ENCODE data around the gene UROC1. TPM values are rescaled to one million over a fixed set of nuclear protein-coding genes. Genes with fewer than 3 reads are reported as not detected.
A peak's percentile ranks its signal among the peaks of the same experiment; 100 is the strongest.

Gene UROC1
- total and polyA plus RNA-seq, 2 of the 13 experiments (the other 11 are each of a cell fraction or from before 2014, with no cell fraction given) = 0.71 to 1.3 TPM

DNA sequence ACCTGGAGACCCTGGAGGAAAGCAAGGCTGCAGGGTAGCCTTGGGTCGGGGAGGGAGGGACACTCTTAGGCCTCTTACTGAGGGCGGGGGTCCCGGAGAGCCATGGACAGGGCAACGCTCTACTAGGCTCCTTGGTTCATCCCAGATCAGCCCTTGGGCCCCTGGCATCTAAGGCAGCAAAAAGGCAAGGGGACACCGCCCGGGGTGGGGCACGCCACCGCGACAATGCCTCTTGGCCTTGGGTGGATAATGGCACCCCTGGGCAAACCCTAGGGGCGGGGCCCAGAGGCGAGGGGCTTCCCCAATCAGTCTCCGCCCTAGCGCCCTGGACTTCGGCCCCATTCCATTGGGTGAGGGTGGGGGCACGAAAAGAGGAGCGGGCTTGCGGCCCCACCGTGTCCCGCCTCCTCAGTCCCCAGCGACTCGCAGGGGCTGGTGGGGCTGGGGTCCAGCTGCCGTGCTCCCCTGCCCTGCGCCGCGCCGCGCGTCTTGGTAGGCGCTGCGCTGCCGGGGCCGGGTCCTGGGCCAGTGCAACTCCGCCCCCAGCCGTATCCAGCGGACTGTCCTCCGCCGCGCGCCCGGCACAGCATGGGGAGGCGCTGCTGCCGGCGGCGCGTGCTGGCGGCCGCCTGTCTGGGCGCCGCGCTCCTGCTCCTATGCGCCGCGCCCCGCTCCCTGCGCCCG, 6.3 kb upstream of the UROC1 start, which contains the start of gene CHST13 (continued):
- TF ChIP-seq, protein P1, sequence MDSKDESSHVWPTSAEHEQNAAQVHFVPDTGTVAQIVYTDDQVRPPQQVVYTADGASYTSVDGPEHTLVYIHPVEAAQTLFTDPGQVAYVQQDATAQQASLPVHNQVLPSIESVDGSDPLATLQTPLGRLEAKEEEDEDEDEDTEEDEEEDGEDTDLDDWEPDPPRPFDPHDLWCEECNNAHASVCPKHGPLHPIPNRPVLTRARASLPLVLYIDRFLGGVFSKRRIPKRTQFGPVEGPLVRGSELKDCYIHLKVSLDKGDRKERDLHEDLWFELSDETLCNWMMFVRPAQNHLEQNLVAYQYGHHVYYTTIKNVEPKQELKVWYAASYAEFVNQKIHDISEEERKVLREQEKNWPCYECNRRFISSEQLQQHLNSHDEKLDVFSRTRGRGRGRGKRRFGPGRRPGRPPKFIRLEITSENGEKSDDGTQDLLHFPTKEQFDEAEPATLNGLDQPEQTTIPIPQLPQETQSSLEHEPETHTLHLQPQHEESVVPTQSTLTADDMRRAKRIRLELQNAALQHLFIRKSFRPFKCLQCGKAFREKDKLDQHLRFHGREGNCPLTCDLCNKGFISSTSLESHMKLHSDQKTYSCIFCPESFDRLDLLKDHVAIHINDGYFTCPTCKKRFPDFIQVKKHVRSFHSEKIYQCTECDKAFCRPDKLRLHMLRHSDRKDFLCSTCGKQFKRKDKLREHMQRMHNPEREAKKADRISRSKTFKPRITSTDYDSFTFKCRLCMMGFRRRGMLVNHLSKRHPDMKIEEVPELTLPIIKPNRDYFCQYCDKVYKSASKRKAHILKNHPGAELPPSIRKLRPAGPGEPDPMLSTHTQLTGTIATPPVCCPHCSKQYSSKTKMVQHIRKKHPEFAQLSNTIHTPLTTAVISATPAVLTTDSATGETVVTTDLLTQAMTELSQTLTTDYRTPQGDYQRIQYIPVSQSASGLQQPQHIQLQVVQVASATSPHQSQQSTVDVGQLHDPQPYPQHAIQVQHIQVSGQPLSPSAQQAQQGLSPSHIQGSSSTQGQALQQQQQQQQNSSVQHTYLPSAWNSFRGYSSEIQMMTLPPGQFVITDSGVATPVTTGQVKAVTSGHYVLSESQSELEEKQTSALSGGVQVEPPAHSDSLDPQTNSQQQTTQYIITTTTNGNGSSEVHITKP (CRISPR knock-in tag; IDR thresholded peaks at IDR 0.05; ENCODE audit: low read depth) = peak; percentile 52; the same call in 1 of the 2 replicates
- TF ChIP-seq, protein P2, sequence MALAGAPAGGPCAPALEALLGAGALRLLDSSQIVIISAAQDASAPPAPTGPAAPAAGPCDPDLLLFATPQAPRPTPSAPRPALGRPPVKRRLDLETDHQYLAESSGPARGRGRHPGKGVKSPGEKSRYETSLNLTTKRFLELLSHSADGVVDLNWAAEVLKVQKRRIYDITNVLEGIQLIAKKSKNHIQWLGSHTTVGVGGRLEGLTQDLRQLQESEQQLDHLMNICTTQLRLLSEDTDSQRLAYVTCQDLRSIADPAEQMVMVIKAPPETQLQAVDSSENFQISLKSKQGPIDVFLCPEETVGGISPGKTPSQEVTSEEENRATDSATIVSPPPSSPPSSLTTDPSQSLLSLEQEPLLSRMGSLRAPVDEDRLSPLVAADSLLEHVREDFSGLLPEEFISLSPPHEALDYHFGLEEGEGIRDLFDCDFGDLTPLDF (CRISPR knock-in tag; IDR thresholded peaks at IDR 0.05) = peak; percentile 68; the same call in 1 of the 2 replicates
- no peak for TF ChIP-seq RFX1 (IDR thresholded peaks at IDR 0.05)
- peak; percentile 5; the same call in 1 of the 2 replicates for TF ChIP-seq ZNF274 (CRISPR knock-in tag; IDR thresholded peaks at IDR 0.05)
- TF ChIP-seq, protein P3, sequence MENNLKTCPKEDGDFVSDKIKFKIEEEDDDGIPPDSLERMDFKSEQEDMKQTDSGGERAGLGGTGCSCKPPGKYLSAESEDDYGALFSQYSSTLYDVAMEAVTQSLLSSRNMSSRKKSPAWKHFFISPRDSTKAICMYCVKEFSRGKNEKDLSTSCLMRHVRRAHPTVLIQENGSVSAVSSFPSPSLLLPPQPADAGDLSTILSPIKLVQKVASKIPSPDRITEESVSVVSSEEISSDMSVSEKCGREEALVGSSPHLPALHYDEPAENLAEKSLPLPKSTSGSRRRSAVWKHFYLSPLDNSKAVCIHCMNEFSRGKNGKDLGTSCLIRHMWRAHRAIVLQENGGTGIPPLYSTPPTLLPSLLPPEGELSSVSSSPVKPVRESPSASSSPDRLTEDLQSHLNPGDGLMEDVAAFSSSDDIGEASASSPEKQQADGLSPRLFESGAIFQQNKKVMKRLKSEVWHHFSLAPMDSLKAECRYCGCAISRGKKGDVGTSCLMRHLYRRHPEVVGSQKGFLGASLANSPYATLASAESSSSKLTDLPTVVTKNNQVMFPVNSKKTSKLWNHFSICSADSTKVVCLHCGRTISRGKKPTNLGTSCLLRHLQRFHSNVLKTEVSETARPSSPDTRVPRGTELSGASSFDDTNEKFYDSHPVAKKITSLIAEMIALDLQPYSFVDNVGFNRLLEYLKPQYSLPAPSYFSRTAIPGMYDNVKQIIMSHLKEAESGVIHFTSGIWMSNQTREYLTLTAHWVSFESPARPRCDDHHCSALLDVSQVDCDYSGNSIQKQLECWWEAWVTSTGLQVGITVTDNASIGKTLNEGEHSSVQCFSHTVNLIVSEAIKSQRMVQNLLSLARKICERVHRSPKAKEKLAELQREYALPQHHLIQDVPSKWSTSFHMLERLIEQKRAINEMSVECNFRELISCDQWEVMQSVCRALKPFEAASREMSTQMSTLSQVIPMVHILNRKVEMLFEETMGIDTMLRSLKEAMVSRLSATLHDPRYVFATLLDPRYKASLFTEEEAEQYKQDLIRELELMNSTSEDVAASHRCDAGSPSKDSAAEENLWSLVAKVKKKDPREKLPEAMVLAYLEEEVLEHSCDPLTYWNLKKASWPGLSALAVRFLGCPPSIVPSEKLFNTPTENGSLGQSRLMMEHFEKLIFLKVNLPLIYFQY (CRISPR knock-in tag; IDR thresholded peaks at IDR 0.05; ENCODE audit: borderline replicate concordance) = peak; percentile 69
- no peak for TF ChIP-seq ZNF333 (CRISPR knock-in tag; IDR thresholded peaks at IDR 0.05; ENCODE audit: borderline replicate concordance)
- TF ChIP-seq, protein P4, sequence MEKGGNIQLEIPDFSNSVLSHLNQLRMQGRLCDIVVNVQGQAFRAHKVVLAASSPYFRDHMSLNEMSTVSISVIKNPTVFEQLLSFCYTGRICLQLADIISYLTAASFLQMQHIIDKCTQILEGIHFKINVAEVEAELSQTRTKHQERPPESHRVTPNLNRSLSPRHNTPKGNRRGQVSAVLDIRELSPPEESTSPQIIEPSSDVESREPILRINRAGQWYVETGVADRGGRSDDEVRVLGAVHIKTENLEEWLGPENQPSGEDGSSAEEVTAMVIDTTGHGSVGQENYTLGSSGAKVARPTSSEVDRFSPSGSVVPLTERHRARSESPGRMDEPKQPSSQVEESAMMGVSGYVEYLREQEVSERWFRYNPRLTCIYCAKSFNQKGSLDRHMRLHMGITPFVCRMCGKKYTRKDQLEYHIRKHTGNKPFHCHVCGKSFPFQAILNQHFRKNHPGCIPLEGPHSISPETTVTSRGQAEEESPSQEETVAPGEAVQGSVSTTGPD (CRISPR knock-in tag; IDR thresholded peaks at IDR 0.05) = no peak
- TF ChIP-seq ZBTB1 (CRISPR knock-in tag; IDR thresholded peaks at IDR 0.05; ENCODE audit: borderline replicate concordance) = no peak
- TF ChIP-seq, protein P5, sequence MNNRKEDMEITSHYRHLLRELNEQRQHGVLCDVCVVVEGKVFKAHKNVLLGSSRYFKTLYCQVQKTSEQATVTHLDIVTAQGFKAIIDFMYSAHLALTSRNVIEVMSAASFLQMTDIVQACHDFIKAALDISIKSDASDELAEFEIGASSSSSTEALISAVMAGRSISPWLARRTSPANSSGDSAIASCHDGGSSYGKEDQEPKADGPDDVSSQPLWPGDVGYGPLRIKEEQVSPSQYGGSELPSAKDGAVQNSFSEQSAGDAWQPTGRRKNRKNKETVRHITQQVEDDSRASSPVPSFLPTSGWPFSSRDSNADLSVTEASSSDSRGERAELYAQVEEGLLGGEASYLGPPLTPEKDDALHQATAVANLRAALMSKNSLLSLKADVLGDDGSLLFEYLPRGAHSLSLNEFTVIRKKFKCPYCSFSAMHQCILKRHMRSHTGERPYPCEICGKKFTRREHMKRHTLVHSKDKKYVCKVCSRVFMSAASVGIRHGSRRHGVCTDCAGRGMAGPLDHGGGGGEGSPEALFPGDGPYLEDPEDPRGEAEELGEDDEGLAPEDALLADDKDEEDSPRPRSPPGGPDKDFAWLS (CRISPR knock-in tag; IDR thresholded peaks at IDR 0.05; ENCODE audit: borderline replicate concordance) = no peak
- TF ChIP-seq NPAS2 (CRISPR knock-in tag; IDR thresholded peaks at IDR 0.05; ENCODE audit: borderline replicate concordance) = no peak
- no peak for TF ChIP-seq TEAD2 (CRISPR knock-in tag; IDR thresholded peaks at IDR 0.05)
- no peak for TF ChIP-seq TCF7 (IDR thresholded peaks at IDR 0.05; ENCODE audit: low read depth)
- no peak for TF ChIP-seq ZNF296 (CRISPR knock-in tag; conservative IDR thresholded peaks at IDR 0.05)
- TF ChIP-seq, protein P6, sequence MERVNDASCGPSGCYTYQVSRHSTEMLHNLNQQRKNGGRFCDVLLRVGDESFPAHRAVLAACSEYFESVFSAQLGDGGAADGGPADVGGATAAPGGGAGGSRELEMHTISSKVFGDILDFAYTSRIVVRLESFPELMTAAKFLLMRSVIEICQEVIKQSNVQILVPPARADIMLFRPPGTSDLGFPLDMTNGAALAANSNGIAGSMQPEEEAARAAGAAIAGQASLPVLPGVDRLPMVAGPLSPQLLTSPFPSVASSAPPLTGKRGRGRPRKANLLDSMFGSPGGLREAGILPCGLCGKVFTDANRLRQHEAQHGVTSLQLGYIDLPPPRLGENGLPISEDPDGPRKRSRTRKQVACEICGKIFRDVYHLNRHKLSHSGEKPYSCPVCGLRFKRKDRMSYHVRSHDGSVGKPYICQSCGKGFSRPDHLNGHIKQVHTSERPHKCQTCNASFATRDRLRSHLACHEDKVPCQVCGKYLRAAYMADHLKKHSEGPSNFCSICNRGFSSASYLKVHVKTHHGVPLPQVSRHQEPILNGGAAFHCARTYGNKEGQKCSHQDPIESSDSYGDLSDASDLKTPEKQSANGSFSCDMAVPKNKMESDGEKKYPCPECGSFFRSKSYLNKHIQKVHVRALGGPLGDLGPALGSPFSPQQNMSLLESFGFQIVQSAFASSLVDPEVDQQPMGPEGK (CRISPR knock-in tag; IDR thresholded peaks at IDR 0.05) = peak; percentile 99
